Endothelial cell of umbilical vein (primary cell): Measurements from ENCODE around the gene SPTLC3. TPM values are rescaled to one million over a fixed set of nuclear protein-coding genes. Genes with fewer than 3 reads are reported as not detected.

Experiments used
- BruUV-seq: library from RNA; stranded (reverse); fragments of 400-500 nt; replicated peaks from 2 replicates; lab custom pipeline; 2021; lab: Mats Ljungman, UMichigan
- CTCF ChIA-PET: fragments of 300-600, 350-600 bp; sonication (Branson Sonifier 250); formaldehyde crosslinking; loops from one replicate; lab custom pipeline; 2021; ENCODE audit warnings: antibody characterized with exemption, inconsistent platforms; lab: Charles Lee
- POLR2A ChIA-PET: fragments of 300-600, 350-600 bp; sonication (Branson Sonifier 250); formaldehyde crosslinking; loops from one replicate; lab custom pipeline; 2021; ENCODE audit warnings: antibody characterized with exemption, inconsistent platforms; lab: Charles Lee
- DNase-seq: peaks from one replicate; pipeline ENCODE4 v3.0.0-alpha.2; 2011; ENCODE audit warnings: low read depth, low spot score
- FAIRE-seq: peaks from 2 replicates; lab custom pipeline; 2011; peaks lifted over from hg19 to GRCh38; lab: Jason Lieb, UNC
- H2AFZ ChIP-seq: 2 replicates; pipeline ENCODE4 v1.6.0; 2012; ENCODE audit warnings: low read depth, low read length, control low read depth, inconsistent platforms
- H3K27ac ChIP-seq: 2 replicates; pipeline ENCODE4 v1.5.1; 2011; ENCODE audit warnings: low read depth, mild to moderate bottlenecking, control low read depth, low read length, moderate library complexity; ENCODE audit not compliant: insufficient read depth
- H3K27me3 ChIP-seq, 2 experiments: 2 replicates each; pipeline versions ENCODE4 v1.6.0 to v1.6.1; 2011; ENCODE audit warnings: low read length in 2 of 2, mixed read lengths in 1 of 2; ENCODE audit not compliant: control insufficient read depth in 2 of 2, insufficient read depth in 2 of 2
- H3K36me3 ChIP-seq, 2 experiments: 2 replicates in 1 of 2; 3 replicates in 1 of 2; pipeline ENCODE4 v1.5.1; 2011; ENCODE audit warnings: low read length in 2 of 2, mild to moderate bottlenecking in 1 of 2, moderate library complexity in 1 of 2; ENCODE audit not compliant: control insufficient read depth in 2 of 2, insufficient read depth in 2 of 2; ENCODE audit errors: extremely low read depth in 1 of 2
- H3K4me1 ChIP-seq: 3 replicates; pipeline ENCODE4 v1.5.1; 2011; ENCODE audit warnings: mild to moderate bottlenecking, low read length; ENCODE audit not compliant: control insufficient read depth, insufficient read depth; ENCODE audit errors: extremely low read depth
- H3K4me2 ChIP-seq: 2 replicates; pipeline ENCODE4 v1.6.1; 2011; ENCODE audit warnings: low read length, control low read depth, mixed read lengths; ENCODE audit not compliant: insufficient read depth
- H3K4me3 ChIP-seq, 3 experiments: fragments of 200-600 bp in 1 of 3; sonication (generic), shearing (Covaris generic) in 1 of 3; replicated peaks in 1 of 3; 2 replicates each; pipeline ENCODE4 v1.5.1; 2011 to 2016; ENCODE audit warnings: control low read depth in 3 of 3, low read length in 3 of 3, mild to moderate bottlenecking in 2 of 3, inconsistent platforms in 1 of 3, low read depth in 1 of 3, moderate library complexity in 1 of 3; ENCODE audit not compliant: insufficient read depth in 1 of 3
- H3K79me2 ChIP-seq: 2 replicates; pipeline ENCODE4 v1.6.0; 2012; ENCODE audit warnings: low read length, inconsistent platforms; ENCODE audit not compliant: control insufficient read depth, insufficient read depth
- H3K9ac ChIP-seq: replicated peaks from 2 replicates; pipeline ENCODE3; 2011; ENCODE audit warnings: low read length, control low read depth; ENCODE audit not compliant: insufficient read depth; ENCODE audit errors: extremely low read depth
- H3K9me1 ChIP-seq: replicated peaks from 3 replicates; pipeline ENCODE4 v1.6.0; 2011; ENCODE audit warnings: mild to moderate bottlenecking, low read length; ENCODE audit not compliant: control insufficient read depth, insufficient read depth; ENCODE audit errors: extremely low read depth
- H3K9me3 ChIP-seq: replicated peaks from 2 replicates; pipeline ENCODE4 v1.5.1; 2012; ENCODE audit warnings: low read length, inconsistent platforms; ENCODE audit not compliant: control insufficient read depth, insufficient read depth
- H4K20me1 ChIP-seq: replicated peaks from 2 replicates; pipeline ENCODE3; 2011; ENCODE audit warnings: mild to moderate bottlenecking, low read length; ENCODE audit not compliant: control insufficient read depth, insufficient read depth; ENCODE audit errors: extremely low read depth
- EZH2 ChIP-seq: IDR thresholded peaks from 2 replicates; pipeline ENCODE4 v1.6.1; 2012; ENCODE audit warnings: borderline replicate concordance, low read depth, mild to moderate bottlenecking, moderate library complexity, low read length, inconsistent platforms; ENCODE audit not compliant: severe bottlenecking
- FOS ChIP-seq: IDR thresholded peaks from 2 replicates; pipeline ENCODE4 v1.6.1; 2011; ENCODE audit warnings: mild to moderate bottlenecking, low read length, moderate library complexity, borderline replicate concordance; ENCODE audit not compliant: insufficient read depth
- GATA2 ChIP-seq: IDR thresholded peaks from 2 replicates; pipeline ENCODE4 v1.7.0; 2011; ENCODE audit warnings: low read depth, mild to moderate bottlenecking, moderate library complexity, mixed read lengths, low read length; ENCODE audit not compliant: insufficient read length, insufficient read depth
- JUN ChIP-seq: IDR thresholded peaks from 2 replicates; pipeline ENCODE4 v1.6.1; 2011; ENCODE audit warnings: borderline replicate concordance, low read depth; ENCODE audit not compliant: insufficient read length, insufficient read depth
- MYC ChIP-seq: IDR thresholded peaks from one replicate; pipeline ENCODE4 v1.6.1; 2011; ENCODE audit warnings: mild to moderate bottlenecking, low read depth, low read length
- POLR2A ChIP-seq: IDR thresholded peaks from 2 replicates; pipeline ENCODE4 v1.6.1; 2012; ENCODE audit warnings: low read depth, mild to moderate bottlenecking, control low read depth, low read length
- POLR2AphosphoS5 ChIP-seq: IDR thresholded peaks from 2 replicates; pipeline ENCODE4 v1.6.1; 2012; ENCODE audit warnings: low read depth, mild to moderate bottlenecking, control low read depth, low read length, moderate library complexity; ENCODE audit not compliant: insufficient read depth
- dilution Hi-C: fragments of 300-500 bp; cut with MboI; formaldehyde crosslinking; loops from one replicate; pipeline ENCODE4 v1.15.0; 2019; ENCODE audit warnings: low sequenced_read_pairs; ENCODE audit not compliant: extremely low pct_ligation_motif_present
- intact Hi-C: fragments of 100-400 bp; cut with micrococcal nuclease; formaldehyde crosslinking; loops from one replicate; pipeline ENCODE4 v1.10.0; 2022
- polyA plus RNA-seq, 4 experiments: library from polyadenylated mRNA; depleted of rRNA in 3 of 4; stranded (reverse) in 3 of 4; unstranded in 1 of 4; fragments of >200 nt; gene quantifications; 2 replicates each; pipeline versions ENCODE4 v1.2.1 to v1.2.3, GENCODE V29; 2011 to 2012; ENCODE audit warnings: missing spikeins in 1 of 4
- total RNA-seq: library from RNA; stranded (reverse); gene quantifications from 2 replicates; pipeline ENCODE4 v1.2.3, GENCODE V29; 2021
- TF ChIP-seq, protein P1 (sequence below), 2 donors: IDR thresholded peaks; 1 replicate in 1 of 2; 2 replicates in 1 of 2; pipeline ENCODE4 v1.5.1; 2011; ENCODE audit warnings: low read length in 2 of 2, mild to moderate bottlenecking in 2 of 2, moderate library complexity in 2 of 2, control low read depth in 1 of 2, inconsistent platforms in 1 of 2, low read depth in 1 of 2; ENCODE audit not compliant: insufficient read depth in 1 of 2; ENCODE audit errors: extremely low read depth in 1 of 2
- TF ChIP-seq, protein P2 (sequence below): IDR thresholded peaks from 2 replicates; pipeline ENCODE4 v1.6.1; 2011; ENCODE audit not compliant: insufficient read depth, insufficient read length

Gene SPTLC3
- total and polyA plus RNA-seq, 2 donors (not counting 3 experiments of a cell fraction or from before 2014, with no cell fraction given) = 0.29 to 0.35 TPM

DNA sequence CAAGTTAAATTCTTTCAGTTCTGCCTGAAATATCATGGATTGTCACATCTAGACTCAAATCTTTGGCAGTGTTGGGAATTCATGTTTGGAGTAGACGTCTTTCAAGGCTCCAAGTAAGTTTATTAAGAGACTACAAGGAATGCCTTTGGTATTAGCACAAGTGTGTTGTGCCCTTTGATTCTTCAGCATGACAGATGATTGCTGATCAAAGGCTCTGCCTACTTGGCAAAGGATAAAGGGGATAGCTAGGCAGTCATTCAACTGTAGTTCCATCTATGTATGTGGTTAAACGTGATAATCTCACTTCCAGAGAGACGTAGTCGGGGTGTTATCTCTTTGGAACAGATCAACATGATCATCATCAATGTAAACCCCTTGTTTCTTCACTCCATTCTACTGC, 86.2 kb downstream of the SPTLC3 start:
- dilution Hi-C loops = no loop called here

More for the DNA sequence above, 86.2 kb downstream of the SPTLC3 start:
- H3K4me3 ChIP-seq = no peak overlapping the region
- H3K36me3 ChIP-seq = no peaks in the 10 kb centered on the region
- H2AFZ ChIP-seq = no peak overlapping the region
- ChIA-PET CTCF (no interaction called here), POLR2A (no interaction called here)
- no peaks in the 10 kb centered on the region for H3K9me1 ChIP-seq
- no peak overlapping the region for H3K27ac ChIP-seq
- FAIRE-seq (no peak), DNase-seq (no peak)
- no peaks in the 10 kb centered on the region for H3K9me3 ChIP-seq
- H3K27me3 ChIP-seq = peaks cover 2 to 3% of the 10 kb centered on the region in 2 experiments
- no peaks in the 10 kb centered on the region for H4K20me1 ChIP-seq
- H3K4me1 ChIP-seq = no peaks in the 10 kb centered on the region
- no peak overlapping the region for H3K9ac ChIP-seq
- intact Hi-C loops = no loop called here
- no TSS peak for BruUV-seq
- no peak overlapping the region for H3K4me2 ChIP-seq
- TF ChIP-seq, protein P1, sequence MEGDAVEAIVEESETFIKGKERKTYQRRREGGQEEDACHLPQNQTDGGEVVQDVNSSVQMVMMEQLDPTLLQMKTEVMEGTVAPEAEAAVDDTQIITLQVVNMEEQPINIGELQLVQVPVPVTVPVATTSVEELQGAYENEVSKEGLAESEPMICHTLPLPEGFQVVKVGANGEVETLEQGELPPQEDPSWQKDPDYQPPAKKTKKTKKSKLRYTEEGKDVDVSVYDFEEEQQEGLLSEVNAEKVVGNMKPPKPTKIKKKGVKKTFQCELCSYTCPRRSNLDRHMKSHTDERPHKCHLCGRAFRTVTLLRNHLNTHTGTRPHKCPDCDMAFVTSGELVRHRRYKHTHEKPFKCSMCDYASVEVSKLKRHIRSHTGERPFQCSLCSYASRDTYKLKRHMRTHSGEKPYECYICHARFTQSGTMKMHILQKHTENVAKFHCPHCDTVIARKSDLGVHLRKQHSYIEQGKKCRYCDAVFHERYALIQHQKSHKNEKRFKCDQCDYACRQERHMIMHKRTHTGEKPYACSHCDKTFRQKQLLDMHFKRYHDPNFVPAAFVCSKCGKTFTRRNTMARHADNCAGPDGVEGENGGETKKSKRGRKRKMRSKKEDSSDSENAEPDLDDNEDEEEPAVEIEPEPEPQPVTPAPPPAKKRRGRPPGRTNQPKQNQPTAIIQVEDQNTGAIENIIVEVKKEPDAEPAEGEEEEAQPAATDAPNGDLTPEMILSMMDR (IDR thresholded peaks at IDR 0.05; ENCODE audit: extremely low read depth in 1 of 2, insufficient read depth in 1 of 2, low read depth in 1 of 2, low read length in 2 of 2) = no peak
- TF ChIP-seq POLR2AphosphoS5 (no peak), JUN (no peak), EZH2 (no peak), FOS (no peak), GATA2 (no peak), POLR2A (no peak), MYC (no peak)
- TF ChIP-seq, protein P2, sequence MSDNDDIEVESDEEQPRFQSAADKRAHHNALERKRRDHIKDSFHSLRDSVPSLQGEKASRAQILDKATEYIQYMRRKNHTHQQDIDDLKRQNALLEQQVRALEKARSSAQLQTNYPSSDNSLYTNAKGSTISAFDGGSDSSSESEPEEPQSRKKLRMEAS = no peak
- H3K79me2 ChIP-seq = no peaks in the 10 kb centered on the region
